Measurements from ENCODE around the gene BRPF3.

Gene BRPF3

GRCh38 chr6:36239774-36240173, 43.2 kb downstream of the BRPF3 start:
- no peak for DNase-seq
- in situ Hi-C loops (cut with HindIII; ENCODE audit: low pct_ligation_motif_present, low sequenced_read_pairs), result no loop called here
- TF ChIP-seq CTCF (IDR thresholded peaks at IDR 0.05; ENCODE audit: low read depth, low read length, missing control alignments), result no peak
- Histone ChIP-seq H3K27me3 (replicated peaks) (no peaks in the 10 kb centered on the region), H3K36me3 (replicated peaks) (no peaks in the 10 kb centered on the region), H3K27ac (no peak overlapping the region), H3K4me3 (ENCODE audit: low read depth, low read length) (no peak overlapping the region)

GRCh38 chr6:36241728-36242127, 45.2 kb downstream of the BRPF3 start:
- no peak for DNase-seq
- no peak for TF ChIP-seq CTCF (IDR thresholded peaks at IDR 0.05; ENCODE audit: low read depth, low read length, missing control alignments)
- in situ Hi-C loops (cut with HindIII; ENCODE audit: low pct_ligation_motif_present, low sequenced_read_pairs), result no loop called here
- Histone ChIP-seq H3K36me3 (replicated peaks) (no peaks in the 10 kb centered on the region), H3K27me3 (replicated peaks) (no peaks in the 10 kb centered on the region), H3K27ac (no peak overlapping the region), H3K4me3 (ENCODE audit: low read depth, low read length) (no peak overlapping the region)

- in situ Hi-C loops (cut with HindIII; ENCODE audit: low pct_ligation_motif_present, low sequenced_read_pairs), result no loop called here
- no peak overlapping the region for H3K27ac ChIP-seq
- no peaks in the 10 kb centered on the region for H3K27me3 ChIP-seq (replicated peaks)
- no peak for TF ChIP-seq CTCF (IDR thresholded peaks at IDR 0.05; ENCODE audit: low read depth, low read length, missing control alignments)
- H3K4me3 ChIP-seq (ENCODE audit: low read depth, low read length), result no peak overlapping the region
- DNase-seq, result no peak
- H3K36me3 ChIP-seq (replicated peaks), result no peaks in the 10 kb centered on the region
Observed at GRCh38 chr6:36242161-36242560, 45.6 kb downstream of the BRPF3 start.

GRCh38 chr6:36242626-36243025, 46.1 kb downstream of the BRPF3 start:
- no peak for TF ChIP-seq CTCF (IDR thresholded peaks at IDR 0.05; ENCODE audit: low read depth, low read length, missing control alignments)
- Histone ChIP-seq H3K27me3 (replicated peaks) (no peaks in the 10 kb centered on the region), H3K4me3 (ENCODE audit: low read depth, low read length) (no peak overlapping the region), H3K36me3 (replicated peaks) (no peaks in the 10 kb centered on the region), H3K27ac (no peak overlapping the region)
- in situ Hi-C loops (cut with HindIII; ENCODE audit: low pct_ligation_motif_present, low sequenced_read_pairs), result no loop called here
- no peak for DNase-seq

- Histone ChIP-seq H3K4me3 (ENCODE audit: low read depth, low read length) (no peak overlapping the region), H3K27ac (no peak overlapping the region), H3K27me3 (replicated peaks) (no peaks in the 10 kb centered on the region), H3K36me3 (replicated peaks) (no peaks in the 10 kb centered on the region)
- in situ Hi-C loops (cut with HindIII; ENCODE audit: low pct_ligation_motif_present, low sequenced_read_pairs), result no loop called here
- TF ChIP-seq CTCF (IDR thresholded peaks at IDR 0.05; ENCODE audit: low read depth, low read length, missing control alignments), result no peak
- DNase-seq, result no peak
Observed at GRCh38 chr6:36243562-36244212, 47.1 kb downstream of the BRPF3 start.
